Activated naive CD8-positive, alpha-beta T cell treated with anti-CD3 and anti-CD28 coated beads, Interleukin-2, amount 50 U/mL, for 24 hours (primary cell): ENCODE measurements around the gene MKLN1.
"Not testable (repeated sequence)": the region's sequence is repeated elsewhere in the genome, so short reads cannot be mapped to it uniquely, and the experiment has no call there.

Experiments used
- ATAC-seq: fragments of 150-1000 bp; cut with Tn5 transposase; one replicate; pipeline ENCODE4 v1.10.0; 2021
- DNase-seq: peaks from one replicate; pipeline ENCODE4 v3.0.0; 2021
- H3K27ac Mint-ChIP-seq: one replicate; pipeline ENCODE4 v1.8.0; 2021; ENCODE audit warnings: mild to moderate bottlenecking, mixed read lengths
- H3K27me3 Mint-ChIP-seq: one replicate; pipeline ENCODE4 v1.8.0; 2021; ENCODE audit warnings: mixed read lengths
- H3K36me3 Mint-ChIP-seq: one replicate; pipeline ENCODE4 v1.8.0; 2021; ENCODE audit warnings: low read depth, mixed read lengths
- H3K4me1 Mint-ChIP-seq: one replicate; pipeline ENCODE4 v1.8.0; 2021; ENCODE audit warnings: mixed read lengths
- H3K4me3 Mint-ChIP-seq: one replicate; pipeline ENCODE4 v1.8.0; 2021; ENCODE audit warnings: mild to moderate bottlenecking, moderate library complexity, mixed read lengths
- H3K9me3 Mint-ChIP-seq: one replicate; pipeline ENCODE4 v1.8.0; 2021; ENCODE audit warnings: mixed read lengths

The MKLN1 gene

GRCh38 chr7:131300572-131301466 lies 26.9 kb upstream of the MKLN1 start:
- Mint-ChIP-seq H3K27ac (no peak overlapping the region), H3K4me3 (no peak overlapping the region), H3K9me3 (peaks cover under 1% of the 10 kb centered on the region), H3K36me3 (no peaks in the 10 kb centered on the region), H3K4me1 (no peaks in the 10 kb centered on the region), H3K27me3 (no peaks in the 10 kb centered on the region)
- DNase-seq (no peak), ATAC-seq (no peak)

DNA sequence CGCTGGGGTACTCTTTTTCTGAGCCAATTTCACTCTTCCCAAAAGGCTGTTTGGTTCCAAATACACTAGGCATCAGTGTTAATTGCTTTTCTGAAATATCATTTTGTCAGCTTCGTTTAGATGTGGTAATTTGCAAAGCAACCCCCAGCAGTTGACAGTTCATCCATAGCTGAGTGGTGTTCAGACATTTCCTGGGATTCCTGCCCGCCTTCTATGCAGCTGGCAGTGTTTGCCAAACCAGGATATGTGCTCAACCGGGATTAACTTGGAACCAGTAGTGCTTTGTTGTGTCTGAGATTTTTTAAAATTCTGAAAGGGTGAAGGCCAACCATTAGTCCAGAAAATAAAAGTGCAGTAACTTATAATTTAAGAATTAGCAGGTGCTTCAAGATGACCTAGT lies 25.2 kb upstream of the MKLN1 start:
- H3K4me1 Mint-ChIP-seq = no peaks in the 10 kb centered on the region
- no peaks in the 10 kb centered on the region for H3K27me3 Mint-ChIP-seq
- no peak overlapping the region for H3K27ac Mint-ChIP-seq
- DNase-seq (no peak), ATAC-seq (no peak)
- H3K36me3 Mint-ChIP-seq = peaks cover 4% of the 10 kb centered on the region
- peaks cover 10% of the 10 kb centered on the region for H3K9me3 Mint-ChIP-seq
- H3K4me3 Mint-ChIP-seq = no peak overlapping the region

DNA sequence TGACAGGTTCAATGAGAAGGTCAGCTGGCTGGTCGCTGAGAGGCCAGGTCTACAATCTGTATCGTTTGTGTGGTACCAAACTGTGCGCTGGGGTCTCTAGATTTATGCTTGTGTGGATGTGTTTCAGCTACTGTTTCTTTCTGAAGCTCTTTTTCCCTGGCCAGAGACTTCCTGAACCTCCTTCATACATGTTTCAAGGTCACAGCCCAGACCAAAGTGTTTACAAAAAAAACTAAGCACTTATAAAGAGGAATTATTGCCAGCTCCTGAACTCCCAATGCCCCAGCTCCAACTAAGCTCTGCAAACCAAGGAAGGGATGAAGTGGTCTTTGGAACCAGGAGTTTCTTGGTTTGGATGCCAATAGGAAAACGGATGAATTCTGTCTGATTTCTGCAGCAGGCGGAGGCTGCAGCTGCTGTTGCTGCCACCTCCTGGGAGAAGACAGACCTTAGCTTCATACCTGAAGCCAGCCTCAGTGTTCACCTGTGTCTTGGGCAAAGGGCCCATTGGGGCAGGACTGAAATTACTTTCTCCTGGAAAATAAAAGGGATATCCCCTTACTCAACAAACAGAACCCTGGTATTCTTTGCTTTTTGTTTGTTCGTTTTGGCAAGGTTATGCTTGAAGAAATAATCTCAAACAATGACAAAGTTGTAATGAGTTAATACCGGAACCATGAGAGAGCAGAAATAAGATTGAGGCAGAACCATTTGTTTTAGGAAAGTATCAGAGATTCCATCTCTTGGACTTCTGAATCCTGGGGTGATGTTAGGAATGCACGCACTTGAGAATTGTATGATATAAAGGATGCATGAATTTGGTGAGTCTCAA lies 24.6 kb upstream of the MKLN1 start:
- no peak for ATAC-seq
- Mint-ChIP-seq H3K27me3 (no peaks in the 10 kb centered on the region), H3K27ac (no peak overlapping the region), H3K4me1 (no peaks in the 10 kb centered on the region), H3K9me3 (peaks cover 16% of the 10 kb centered on the region), H3K36me3 (peaks cover 4% of the 10 kb centered on the region), H3K4me3 (no peak overlapping the region)
- DNase-seq = peak; percentile 11

DNA sequence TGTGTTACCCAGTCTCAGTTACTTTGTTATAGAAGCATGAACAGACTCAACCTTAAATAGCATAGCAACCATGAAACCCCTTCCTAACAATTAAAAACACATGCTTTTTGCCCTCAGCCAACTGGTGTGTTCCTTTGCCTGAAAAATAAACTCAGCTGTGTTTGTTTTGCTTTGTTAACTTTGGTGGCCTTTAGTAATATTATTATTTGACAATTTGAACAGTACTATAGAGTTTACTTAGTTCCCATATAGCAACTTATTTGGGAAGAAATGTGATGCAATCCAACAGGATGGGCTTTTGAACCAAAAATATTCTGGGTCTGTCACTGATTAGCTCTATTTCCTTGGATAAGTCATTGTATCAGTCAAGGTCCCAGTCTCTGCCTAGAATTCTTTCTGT lies 22.5 kb upstream of the MKLN1 start:
- ATAC-seq = no peak
- DNase-seq = no peak
- Mint-ChIP-seq H3K27me3 (no peaks in the 10 kb centered on the region), H3K4me3 (no peak overlapping the region), H3K36me3 (peaks cover 5% of the 10 kb centered on the region), H3K9me3 (peaks cover 17% of the 10 kb centered on the region), H3K4me1 (no peaks in the 10 kb centered on the region), H3K27ac (no peak overlapping the region)

- not testable (repeated sequence) for H3K27me3 Mint-ChIP-seq, H3K4me3 Mint-ChIP-seq, H3K36me3 Mint-ChIP-seq, ATAC-seq, DNase-seq, H3K27ac Mint-ChIP-seq, H3K4me1 Mint-ChIP-seq
- H3K9me3 Mint-ChIP-seq = peaks cover 26% of the 10 kb centered on the region
These were observed 21.6 kb upstream of the MKLN1 start for GRCh38 chr7:131306041-131306440.

DNA sequence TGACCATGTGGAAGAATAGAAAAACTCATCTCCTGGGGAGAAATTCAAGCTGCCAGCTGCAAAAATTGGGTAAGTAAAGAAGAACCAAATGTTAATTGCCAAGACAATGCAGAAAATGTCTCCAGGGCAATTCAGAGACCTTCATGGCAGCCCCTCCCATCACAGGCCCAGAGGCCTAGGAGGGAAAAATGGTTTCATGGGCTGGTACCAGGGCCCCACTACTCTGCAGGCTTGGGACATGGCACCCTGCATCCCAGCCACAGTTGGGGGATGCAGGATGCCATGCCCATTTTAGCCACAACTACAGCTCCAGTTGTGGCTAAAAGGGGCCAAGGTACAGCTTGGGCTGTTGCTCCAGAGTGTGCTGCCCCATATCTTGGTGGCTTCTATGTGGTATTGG lies 20.9 kb upstream of the MKLN1 start:
- no peaks in the 10 kb centered on the region for H3K27me3 Mint-ChIP-seq
- no peak overlapping the region for H3K4me3 Mint-ChIP-seq
- ATAC-seq = no peak
- H3K27ac Mint-ChIP-seq = no peak overlapping the region
- peaks cover 26% of the 10 kb centered on the region for H3K9me3 Mint-ChIP-seq
- no peaks in the 10 kb centered on the region for H3K4me1 Mint-ChIP-seq
- peaks cover 8% of the 10 kb centered on the region for H3K36me3 Mint-ChIP-seq
- no peak for DNase-seq

GRCh38 chr7:131307627-131308026 lies 20.0 kb upstream of the MKLN1 start:
- no peak for ATAC-seq
- no peaks in the 10 kb centered on the region for H3K27me3 Mint-ChIP-seq
- H3K9me3 Mint-ChIP-seq = peaks cover 30% of the 10 kb centered on the region
- no peak overlapping the region for H3K27ac Mint-ChIP-seq
- H3K36me3 Mint-ChIP-seq = peaks cover 8% of the 10 kb centered on the region
- no peak overlapping the region for H3K4me3 Mint-ChIP-seq
- no peak for DNase-seq
- H3K4me1 Mint-ChIP-seq = no peaks in the 10 kb centered on the region

- H3K27ac Mint-ChIP-seq = no peak overlapping the region
- DNase-seq (no peak), ATAC-seq (no peak)
- H3K4me1 Mint-ChIP-seq = no peaks in the 10 kb centered on the region
- no peak overlapping the region for H3K4me3 Mint-ChIP-seq
- H3K9me3 Mint-ChIP-seq = peaks cover 23% of the 10 kb centered on the region
- peaks cover 4% of the 10 kb centered on the region for H3K36me3 Mint-ChIP-seq
- no peaks in the 10 kb centered on the region for H3K27me3 Mint-ChIP-seq
These were observed 14.8 kb upstream of the MKLN1 start for GRCh38 chr7:131312838-131313237.

DNA sequence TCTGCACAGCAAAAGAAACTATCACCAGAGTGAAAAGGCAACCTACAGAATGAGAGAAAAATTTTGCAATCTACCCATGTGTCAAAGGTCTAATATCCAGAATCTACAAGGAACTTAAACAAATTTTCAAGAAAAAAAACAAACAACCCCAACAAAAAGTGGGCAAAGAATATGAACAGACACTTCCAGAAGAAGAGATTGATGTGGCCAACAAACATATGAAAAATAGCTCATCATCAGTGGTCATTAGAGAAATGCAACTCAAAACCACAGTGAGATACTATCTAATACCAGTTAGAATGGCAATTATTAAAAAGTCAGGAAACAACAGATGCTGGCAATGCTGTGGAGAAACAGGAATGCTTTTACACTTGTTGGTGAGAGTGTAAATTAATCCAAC lies 7.1 kb upstream of the MKLN1 start:
- H3K27ac Mint-ChIP-seq = no peak overlapping the region
- H3K4me3 Mint-ChIP-seq = no peak overlapping the region
- no peaks in the 10 kb centered on the region for H3K27me3 Mint-ChIP-seq
- ATAC-seq (no peak), DNase-seq (no peak)
- peaks cover 1% of the 10 kb centered on the region for H3K36me3 Mint-ChIP-seq
- peaks cover 14% of the 10 kb centered on the region for H3K4me1 Mint-ChIP-seq
- H3K9me3 Mint-ChIP-seq = peaks cover 3% of the 10 kb centered on the region

DNA sequence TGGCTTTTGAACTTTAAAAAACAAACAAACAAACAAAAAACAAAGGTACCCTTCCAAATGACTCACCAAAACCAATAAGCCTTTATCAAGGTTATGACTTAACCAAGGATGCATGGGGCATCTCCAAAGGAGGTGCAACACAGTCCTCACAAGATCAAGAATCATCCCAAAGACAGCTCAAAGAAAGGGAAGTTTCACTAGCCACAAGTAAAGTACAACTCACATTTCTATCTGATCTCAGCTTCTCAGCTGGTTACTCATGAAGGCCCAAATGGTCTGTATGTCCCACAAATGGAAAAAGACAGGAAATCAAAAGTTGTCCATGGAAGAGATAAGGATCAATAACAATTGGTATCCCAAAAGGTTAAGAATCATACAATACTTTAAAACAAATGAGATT lies 6.0 kb upstream of the MKLN1 start:
- ATAC-seq (no peak), DNase-seq (no peak)
- Mint-ChIP-seq H3K4me1 (peaks cover 24% of the 10 kb centered on the region), H3K27ac (no peak overlapping the region), H3K27me3 (no peaks in the 10 kb centered on the region), H3K4me3 (no peak overlapping the region), H3K36me3 (peaks cover 1% of the 10 kb centered on the region), H3K9me3 (peaks cover 3% of the 10 kb centered on the region)

GRCh38 chr7:131322061-131322460 lies 5.6 kb upstream of the MKLN1 start:
- Mint-ChIP-seq H3K36me3 (peaks cover 1% of the 10 kb centered on the region), H3K9me3 (peaks cover 3% of the 10 kb centered on the region), H3K27me3 (no peaks in the 10 kb centered on the region), H3K4me1 (peaks cover 28% of the 10 kb centered on the region), H3K27ac (no peak overlapping the region), H3K4me3 (no peak overlapping the region)
- DNase-seq (no peak), ATAC-seq (no peak)

GRCh38 chr7:131322861-131323260 lies 4.8 kb upstream of the MKLN1 start:
- DNase-seq (no peak), ATAC-seq (no peak)
- Mint-ChIP-seq H3K4me3 (no peak overlapping the region), H3K27me3 (no peaks in the 10 kb centered on the region), H3K4me1 (peaks cover 32% of the 10 kb centered on the region), H3K36me3 (peaks cover 1% of the 10 kb centered on the region), H3K9me3 (peaks cover 3% of the 10 kb centered on the region), H3K27ac (no peak overlapping the region)

DNA sequence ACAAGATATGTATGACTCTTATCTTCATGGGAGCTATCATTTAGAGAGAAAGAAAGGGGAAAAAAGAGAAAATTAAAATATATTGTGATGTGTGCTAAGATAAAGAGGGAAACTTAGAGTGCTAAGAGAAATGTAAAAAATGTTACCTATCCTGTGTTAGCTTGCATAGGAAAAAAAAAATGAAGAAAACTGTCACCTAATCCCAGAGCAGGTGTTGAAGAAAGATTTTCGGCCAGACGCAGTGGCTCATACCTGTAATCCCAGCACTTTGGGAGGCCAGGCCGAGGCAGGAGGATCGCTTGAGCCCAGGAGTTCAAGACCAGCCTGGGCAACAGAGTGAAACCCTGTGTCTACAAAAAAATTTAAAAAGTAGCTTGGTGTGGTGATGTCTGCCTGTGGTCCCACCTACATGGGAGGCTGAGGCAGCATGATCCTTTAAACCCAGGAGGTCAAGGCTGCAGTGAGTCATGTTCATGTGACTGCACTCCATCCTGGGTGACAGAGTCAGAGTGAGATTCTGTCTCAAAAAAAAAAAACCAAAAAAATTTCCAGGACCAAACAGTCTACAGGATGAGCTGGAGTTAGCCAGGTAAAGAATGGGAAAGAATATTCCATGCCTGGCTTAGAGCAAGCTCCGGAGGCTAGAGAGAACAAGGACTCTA lies 2.4 kb upstream of the MKLN1 start:
- DNase-seq (peak; percentile 23), ATAC-seq (peak; percentile 72)
- peak overlapping the region; percentile 66 for H3K4me3 Mint-ChIP-seq
- H3K27ac Mint-ChIP-seq = peak overlapping the region; percentile 79
- peaks cover 1% of the 10 kb centered on the region for H3K9me3 Mint-ChIP-seq
- no peaks in the 10 kb centered on the region for H3K27me3 Mint-ChIP-seq
- peaks cover 4% of the 10 kb centered on the region for H3K36me3 Mint-ChIP-seq
- peaks cover 47% of the 10 kb centered on the region for H3K4me1 Mint-ChIP-seq

DNA sequence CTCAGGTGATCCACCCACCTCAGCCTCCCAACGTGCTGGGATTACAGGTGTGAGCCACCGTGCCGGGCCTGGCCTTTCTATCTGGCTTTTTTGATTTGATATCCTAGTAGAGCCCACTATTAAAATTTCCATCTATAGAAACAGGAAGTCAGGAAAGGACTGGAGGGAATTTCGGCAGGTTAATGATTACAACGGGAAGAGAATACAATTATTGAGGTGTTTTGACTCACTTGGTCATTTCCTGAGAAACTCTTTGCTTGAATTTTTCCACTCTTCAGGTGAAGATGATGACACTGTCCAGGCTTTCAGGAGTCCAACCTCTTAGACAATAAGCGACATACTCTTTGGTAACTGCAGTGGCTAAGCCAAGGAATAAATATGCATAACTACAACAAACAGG lies 1.1 kb upstream of the MKLN1 start:
- Mint-ChIP-seq H3K36me3 (peaks cover 5% of the 10 kb centered on the region), H3K27ac (peak overlapping the region; percentile 97), H3K9me3 (no peaks in the 10 kb centered on the region), H3K4me1 (peaks cover 58% of the 10 kb centered on the region), H3K4me3 (peak overlapping the region; percentile 96), H3K27me3 (no peaks in the 10 kb centered on the region)
- no peak for ATAC-seq
- no peak for DNase-seq
